Transverse colon (tissue), 4 donors: Measurements from ENCODE around the gene MANF.

Source experiments
- CTCF ChIP-seq, 5 experiments: fragments of 200-600 bp in 3 of 5; fragments of 450-650 bp in 2 of 5; sonication (generic) in 3 of 5; IDR thresholded peaks; 1 replicate in 2 of 5; 2 replicates in 3 of 5; pipeline ENCODE4 v1.5.1; 2016 to 2017; ENCODE audit warnings: antibody characterized with exemption in 5 of 5, inconsistent platforms in 3 of 5, mild to moderate bottlenecking in 2 of 5, moderate library complexity in 1 of 5
- EP300 ChIP-seq: sonication (generic); formaldehyde crosslinking; IDR thresholded peaks from one replicate; pipeline ENCODE4 v1.6.1; 2017; ENCODE audit warnings: antibody characterized with exemption, low read depth
- POLR2A ChIP-seq: fragments of 450-650 bp; IDR thresholded peaks from one replicate; pipeline ENCODE4 v1.6.1; 2016; ENCODE audit warnings: antibody characterized with exemption, mild to moderate bottlenecking, moderate library complexity
- POLR2AphosphoS5 ChIP-seq, 3 donors: sonication (generic); formaldehyde crosslinking; IDR thresholded peaks; one replicate each; pipeline ENCODE4 v1.6.1; 2016; ENCODE audit warnings: antibody characterized with exemption in 3 of 3

- TF ChIP-seq POLR2AphosphoS5 (IDR thresholded peaks at IDR 0.05) (no peak), CTCF (IDR thresholded peaks at IDR 0.05) (no peak), POLR2A (no peak), EP300 (no peak)
Observed at GRCh38 chr3:51358981-51359380, 26.1 kb upstream of the MANF start.
